PFSK-1 (cell line): ENCODE data around the gene WNT7B.

Experiments used
- FOXP2 ChIP-seq: optimal IDR thresholded peaks from 2 replicates; pipeline ENCODE3; 2011; ENCODE audit warnings: borderline replicate concordance, control low read depth, inconsistent platforms; ENCODE audit not compliant: insufficient read depth; ENCODE audit errors: extremely low read length, extremely low read depth
- POLR2AphosphoS5 ChIP-seq: IDR thresholded peaks from 2 replicates; pipeline ENCODE4 v1.6.1; 2012; ENCODE audit warnings: low read depth, mild to moderate bottlenecking, control low read depth, low read length, moderate library complexity
- TAF1 ChIP-seq: IDR thresholded peaks from 2 replicates; pipeline ENCODE4 v1.6.1; 2012; ENCODE audit warnings: low read length, control low read depth, borderline replicate concordance; ENCODE audit not compliant: insufficient read depth
- TF ChIP-seq, protein P1 (sequence below), 2 experiments: IDR thresholded peaks; 2 replicates each; pipeline versions ENCODE4 v1.6.1 to v1.8.0; 2011 to 2012; ENCODE audit warnings: low read depth in 2 of 2, low read length in 2 of 2, control low read depth in 1 of 2, inconsistent platforms in 1 of 2, mild to moderate bottlenecking in 1 of 2, moderate library complexity in 1 of 2; ENCODE audit not compliant: insufficient read depth in 1 of 2

DNA sequence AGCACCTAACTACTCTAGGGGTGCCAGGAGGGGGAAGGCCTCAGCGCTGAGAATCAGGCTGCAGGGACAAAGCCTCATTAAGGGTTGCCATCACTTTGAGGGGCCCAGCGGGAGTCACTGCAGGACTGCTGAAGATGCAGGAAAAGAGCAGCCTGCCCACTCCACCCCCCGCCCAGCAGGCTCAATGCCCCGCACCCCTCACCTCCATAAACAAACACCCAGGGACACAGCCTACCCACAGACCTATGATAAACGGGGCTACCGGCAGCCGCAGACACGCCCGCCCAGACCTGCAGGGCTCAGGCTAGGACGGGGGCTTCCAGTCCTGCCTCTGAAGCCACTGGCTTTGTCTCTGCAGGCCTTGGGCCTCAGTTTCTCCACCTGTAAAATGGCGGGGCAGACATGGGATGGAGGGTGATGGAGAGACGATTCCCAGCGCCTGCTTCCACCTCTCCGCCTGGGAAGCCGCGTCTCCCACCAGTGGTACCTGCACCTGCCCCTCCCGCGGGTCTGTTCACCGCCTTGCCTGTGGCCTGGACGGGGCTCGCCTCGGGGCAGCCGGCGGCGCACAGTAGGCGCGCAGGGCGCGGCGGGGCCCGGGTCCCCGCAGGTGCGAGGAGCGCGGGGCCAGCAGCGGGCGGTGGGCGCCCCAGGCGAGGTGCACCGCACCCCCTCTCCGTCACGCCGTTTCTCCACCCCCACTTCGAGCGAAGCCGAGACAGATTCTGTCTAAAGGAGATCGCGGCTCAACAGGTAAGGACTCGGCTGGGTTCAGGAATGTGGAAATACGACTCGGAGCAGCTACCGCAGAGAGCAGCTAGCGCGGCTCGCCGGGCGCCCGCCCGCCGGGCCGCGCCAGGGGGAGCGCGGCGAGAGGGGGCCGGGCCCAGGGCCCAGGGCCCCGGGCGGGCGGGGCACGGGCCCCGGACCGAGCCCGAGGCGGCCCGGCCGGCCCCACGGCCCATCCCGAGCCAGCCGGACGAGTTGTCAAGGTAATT lies 1.5 kb downstream of the WNT7B start:
- TF ChIP-seq POLR2AphosphoS5, result no peak
- TF ChIP-seq, protein P1, sequence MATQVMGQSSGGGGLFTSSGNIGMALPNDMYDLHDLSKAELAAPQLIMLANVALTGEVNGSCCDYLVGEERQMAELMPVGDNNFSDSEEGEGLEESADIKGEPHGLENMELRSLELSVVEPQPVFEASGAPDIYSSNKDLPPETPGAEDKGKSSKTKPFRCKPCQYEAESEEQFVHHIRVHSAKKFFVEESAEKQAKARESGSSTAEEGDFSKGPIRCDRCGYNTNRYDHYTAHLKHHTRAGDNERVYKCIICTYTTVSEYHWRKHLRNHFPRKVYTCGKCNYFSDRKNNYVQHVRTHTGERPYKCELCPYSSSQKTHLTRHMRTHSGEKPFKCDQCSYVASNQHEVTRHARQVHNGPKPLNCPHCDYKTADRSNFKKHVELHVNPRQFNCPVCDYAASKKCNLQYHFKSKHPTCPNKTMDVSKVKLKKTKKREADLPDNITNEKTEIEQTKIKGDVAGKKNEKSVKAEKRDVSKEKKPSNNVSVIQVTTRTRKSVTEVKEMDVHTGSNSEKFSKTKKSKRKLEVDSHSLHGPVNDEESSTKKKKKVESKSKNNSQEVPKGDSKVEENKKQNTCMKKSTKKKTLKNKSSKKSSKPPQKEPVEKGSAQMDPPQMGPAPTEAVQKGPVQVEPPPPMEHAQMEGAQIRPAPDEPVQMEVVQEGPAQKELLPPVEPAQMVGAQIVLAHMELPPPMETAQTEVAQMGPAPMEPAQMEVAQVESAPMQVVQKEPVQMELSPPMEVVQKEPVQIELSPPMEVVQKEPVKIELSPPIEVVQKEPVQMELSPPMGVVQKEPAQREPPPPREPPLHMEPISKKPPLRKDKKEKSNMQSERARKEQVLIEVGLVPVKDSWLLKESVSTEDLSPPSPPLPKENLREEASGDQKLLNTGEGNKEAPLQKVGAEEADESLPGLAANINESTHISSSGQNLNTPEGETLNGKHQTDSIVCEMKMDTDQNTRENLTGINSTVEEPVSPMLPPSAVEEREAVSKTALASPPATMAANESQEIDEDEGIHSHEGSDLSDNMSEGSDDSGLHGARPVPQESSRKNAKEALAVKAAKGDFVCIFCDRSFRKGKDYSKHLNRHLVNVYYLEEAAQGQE (IDR thresholded peaks at IDR 0.05; ENCODE audit: insufficient read depth in 1 of 2, low read depth in 2 of 2, low read length in 2 of 2), result no peak
- TF ChIP-seq FOXP2, result no peak
- no peak for TF ChIP-seq TAF1
